Thyroid gland (tissue), 4 donors: ENCODE data around the gene ACTL7B.
"Not testable (repeated sequence)": the region's sequence is repeated elsewhere in the genome, so short reads cannot be mapped to it uniquely, and the experiment has no call there.

Source experiments
- CTCF ChIP-seq, 6 experiments: fragments of 200-600 bp in 3 of 6; fragments of 450-650 bp in 3 of 6; sonication (generic) in 3 of 6; IDR thresholded peaks; one replicate each; pipeline ENCODE4 v1.5.1; 2016 to 2019; ENCODE audit warnings: antibody characterized with exemption in 6 of 6, mild to moderate bottlenecking in 2 of 6, inconsistent platforms in 1 of 6, moderate library complexity in 1 of 6
- POLR2A ChIP-seq, 2 donors: fragments of 450-650 bp; IDR thresholded peaks; one replicate each; pipeline ENCODE4 v1.6.1; 2017; ENCODE audit warnings: antibody characterized with exemption in 2 of 2, mild to moderate bottlenecking in 2 of 2, moderate library complexity in 1 of 2

GRCh38 chr9:108886594-108887271 lies 30.9 kb upstream of the ACTL7B start:
- TF ChIP-seq CTCF, POLR2A (IDR thresholded peaks at IDR 0.05): not testable (repeated sequence)
